H9 (cell line): ENCODE data around the gene KCTD2. TPM values are rescaled to one million over a fixed set of nuclear protein-coding genes. Genes with fewer than 3 reads are reported as not detected.

Source experiments
- DNase-seq: peaks from one replicate; pipeline ENCODE4 v3.0.0-alpha.2; 2017
- H2AFZ ChIP-seq: one replicate; pipeline ENCODE4 v1.6.1; 2013; ENCODE audit warnings: mild to moderate bottlenecking, low read length, control low read depth, moderate library complexity
- H2AK5ac ChIP-seq: 2 replicates; pipeline ENCODE4 v1.6.1; 2013; ENCODE audit warnings: low read length, control low read depth, mixed read lengths; ENCODE audit not compliant: insufficient read length
- H2BK120ac ChIP-seq: one replicate; pipeline ENCODE4 v1.6.1; 2013; ENCODE audit warnings: low read depth, mild to moderate bottlenecking, low read length, control low read depth, inconsistent platforms; ENCODE audit not compliant: poor library complexity, severe bottlenecking
- H2BK12ac ChIP-seq: 2 replicates; pipeline ENCODE4 v1.6.1; 2013; ENCODE audit warnings: low read length, control low read depth, mixed read lengths, low read depth; ENCODE audit not compliant: insufficient read length
- H2BK15ac ChIP-seq: 2 replicates; pipeline ENCODE4 v1.6.1; 2013; ENCODE audit warnings: low read depth, low read length, control low read depth
- H2BK20ac ChIP-seq: one replicate; pipeline ENCODE4 v1.6.1; 2013; ENCODE audit warnings: low read depth, mild to moderate bottlenecking, low read length, control low read depth, inconsistent platforms; ENCODE audit not compliant: poor library complexity, severe bottlenecking
- H2BK5ac ChIP-seq: 2 replicates; pipeline ENCODE4 v1.6.1; 2013; ENCODE audit warnings: low read length, control low read depth, mixed read lengths; ENCODE audit not compliant: insufficient read length
- H3K14ac ChIP-seq: 2 replicates; pipeline ENCODE4 v1.6.1; 2013; ENCODE audit warnings: low read length, control low read depth; ENCODE audit not compliant: insufficient read depth
- H3K18ac ChIP-seq: 2 replicates; pipeline ENCODE4 v1.6.1; 2013; ENCODE audit warnings: low read depth, mild to moderate bottlenecking, mixed read lengths, low read length, control low read depth; ENCODE audit not compliant: insufficient read length
- H3K23ac ChIP-seq: 2 replicates; pipeline ENCODE4 v1.6.1; 2013; ENCODE audit warnings: low read length, control low read depth, mixed read lengths, low read depth; ENCODE audit not compliant: insufficient read length
- H3K23me2 ChIP-seq: 2 replicates; pipeline ENCODE4 v1.6.1; 2013; ENCODE audit warnings: low read depth, mild to moderate bottlenecking, mixed read lengths, low read length, control low read depth; ENCODE audit not compliant: insufficient read length, poor library complexity, severe bottlenecking
- H3K27ac ChIP-seq: 2 replicates; pipeline ENCODE4 v1.5.1; 2013; ENCODE audit warnings: low read length, control low read depth, mixed read lengths, low read depth; ENCODE audit not compliant: insufficient read length
- H3K27me3 ChIP-seq: 2 replicates; pipeline ENCODE4 v1.6.1; 2013; ENCODE audit warnings: low read length, control low read depth, inconsistent platforms; ENCODE audit not compliant: insufficient read depth
- H3K4ac ChIP-seq: 2 replicates; pipeline ENCODE4 v1.6.1; 2013; ENCODE audit warnings: low read depth, mild to moderate bottlenecking, control low read depth, inconsistent platforms, low read length, moderate library complexity
- H3K4me1 ChIP-seq: 2 replicates; pipeline ENCODE4 v1.6.1; 2013; ENCODE audit warnings: low read length, control low read depth, inconsistent platforms; ENCODE audit not compliant: insufficient read depth
- H3K4me2 ChIP-seq: 2 replicates; pipeline ENCODE4 v1.6.1; 2013; ENCODE audit warnings: low read length, control low read depth, mixed read lengths; ENCODE audit not compliant: insufficient read length, insufficient read depth
- H3K56ac ChIP-seq: 2 replicates; pipeline ENCODE4 v1.6.1; 2013; ENCODE audit warnings: low read depth, mild to moderate bottlenecking, mixed read lengths, low read length, control low read depth; ENCODE audit not compliant: insufficient read length
- H3K79me1 ChIP-seq: 2 replicates; pipeline ENCODE4 v1.6.1; 2013; ENCODE audit warnings: low read depth, mild to moderate bottlenecking, moderate library complexity, low read length, control low read depth, inconsistent platforms; ENCODE audit not compliant: insufficient read depth, poor library complexity, severe bottlenecking
- H3K79me2 ChIP-seq: 2 replicates; pipeline ENCODE4 v1.6.1; 2013; ENCODE audit warnings: low read length, control low read depth, inconsistent platforms; ENCODE audit not compliant: insufficient read depth
- H3K9ac ChIP-seq: 2 replicates; pipeline ENCODE4 v1.6.1; 2013; ENCODE audit warnings: low read length, control low read depth, mixed read lengths; ENCODE audit not compliant: insufficient read length; ENCODE audit errors: extremely low read depth
- H3K9me3 ChIP-seq: one replicate; pipeline ENCODE4 v1.6.1; 2013; ENCODE audit warnings: low read depth, low read length, inconsistent platforms; ENCODE audit not compliant: control insufficient read depth
- H3T11ph ChIP-seq: one replicate; pipeline ENCODE4 v1.6.1; 2013; ENCODE audit warnings: mild to moderate bottlenecking, low read length, control low read depth, inconsistent platforms
- H4K20me1 ChIP-seq: one replicate; pipeline ENCODE4 v1.6.1; 2013; ENCODE audit not compliant: control insufficient read depth, insufficient read length, insufficient read depth
- H4K5ac ChIP-seq: 2 replicates; pipeline ENCODE4 v1.6.1; 2013; ENCODE audit warnings: low read depth, mild to moderate bottlenecking, mixed read lengths, low read length, control low read depth; ENCODE audit not compliant: insufficient read length
- H4K8ac ChIP-seq: replicated peaks from 2 replicates; pipeline ENCODE4 v1.6.1; 2013; ENCODE audit warnings: low read length, control low read depth, mixed read lengths, low read depth; ENCODE audit not compliant: insufficient read length
- H4K91ac ChIP-seq: 2 replicates; pipeline ENCODE4 v1.6.1; 2013; ENCODE audit warnings: low read depth, mild to moderate bottlenecking, moderate library complexity, mixed read lengths, low read length, control low read depth; ENCODE audit not compliant: insufficient read length
- H3K27ac Mint-ChIP-seq, 3 experiments: 2 replicates in 2 of 3; 3 replicates in 1 of 3; pipeline ENCODE4 v1.8.0; 2020 to 2021; ENCODE audit warnings: mixed read lengths in 3 of 3, mild to moderate bottlenecking in 1 of 3, moderate library complexity in 1 of 3
- H3K27me3 Mint-ChIP-seq: 2 replicates; pipeline ENCODE4 v1.8.0; 2021; ENCODE audit warnings: low read depth, mild to moderate bottlenecking, moderate library complexity, mixed read lengths
- H3K36me3 Mint-ChIP-seq, 3 experiments: 2 replicates in 2 of 3; 3 replicates in 1 of 3; pipeline ENCODE4 v1.8.0; 2020 to 2021; ENCODE audit warnings: low read depth in 3 of 3, mixed read lengths in 3 of 3; ENCODE audit not compliant: insufficient read depth in 1 of 3
- H3K4me1 Mint-ChIP-seq, 2 experiments: 2 replicates each; pipeline ENCODE4 v1.8.0; 2020; ENCODE audit warnings: mixed read lengths in 2 of 2
- H3K4me3 Mint-ChIP-seq, 2 experiments: 2 replicates in 1 of 2; 3 replicates in 1 of 2; pipeline ENCODE4 v1.8.0; 2020 to 2021; ENCODE audit warnings: mild to moderate bottlenecking in 2 of 2, mixed read lengths in 2 of 2, moderate library complexity in 1 of 2
- H3K9me3 Mint-ChIP-seq, 2 experiments: 2 replicates in 1 of 2; 3 replicates in 1 of 2; pipeline ENCODE4 v1.8.0; 2020; ENCODE audit warnings: mild to moderate bottlenecking in 2 of 2, mixed read lengths in 2 of 2, moderate library complexity in 1 of 2
- CTCF ChIP-seq: fragments of 200-600 bp; sonication (generic); conservative IDR thresholded peaks from 3 replicates; pipeline ENCODE4 v1.8.0; 2021; ENCODE audit warnings: antibody characterized with exemption, mild to moderate bottlenecking
- WGBS: extraction: QIAGEN DNeasy Blood & Tissue Kit; methylation state at CpG from one replicate; pipeline ENCODE4 v1.1.7; 2013; ENCODE audit warnings: missing lambda C conversion rate, low lambda C conversion rate, mixed read lengths; ENCODE audit not compliant: insufficient read length; ENCODE audit errors: extremely low coverage; 5-methylcytosine and 5-hydroxymethylcytosine counted together
- total RNA-seq: library from RNA; stranded (reverse); gene quantifications from 2 replicates; pipeline ENCODE4 v1.2.1, GENCODE V29; 2021

Gene KCTD2
- total RNA-seq, 1 experiment from 2014 or later: 40.1 TPM

DNA sequence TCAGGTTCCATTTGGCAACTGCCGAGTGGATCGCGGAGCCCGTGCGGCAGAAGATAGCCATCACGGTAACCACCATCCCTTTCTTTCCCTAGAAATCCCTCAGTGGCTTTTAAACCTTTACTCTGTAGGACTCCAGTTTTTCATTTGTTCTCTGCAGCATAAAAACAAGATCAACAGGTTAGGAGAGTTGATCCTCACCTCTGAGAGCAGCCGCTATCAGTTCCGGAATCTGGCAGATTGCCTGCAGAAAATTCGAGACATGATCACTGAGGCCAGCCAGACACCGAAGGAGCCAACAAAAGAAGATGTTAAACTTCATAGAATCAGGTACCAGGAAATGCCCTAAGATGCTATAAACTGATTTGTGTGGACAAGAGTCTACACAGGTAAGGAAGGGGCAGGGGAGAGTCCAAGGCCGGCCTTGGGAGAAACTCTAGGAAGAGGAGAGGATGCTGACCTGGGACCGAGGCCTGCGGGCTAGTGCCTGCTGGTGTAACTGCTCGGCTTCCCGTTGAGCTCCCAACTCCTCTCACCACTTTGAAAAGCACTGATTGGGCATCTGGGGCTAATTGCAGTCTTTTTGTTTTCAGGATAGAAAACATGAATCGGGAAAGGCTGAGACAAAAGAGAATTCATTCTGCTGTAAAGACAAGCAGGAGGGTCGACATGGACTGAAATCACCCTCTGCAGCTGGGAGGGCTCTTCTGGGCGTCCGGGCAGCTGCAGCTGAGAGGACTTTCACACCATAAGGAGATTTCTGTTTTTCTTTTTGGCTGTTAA, 26.5 kb upstream of the KCTD2 start:
- H3K36me3 Mint-ChIP-seq: peaks cover 30 to 56% (median 48%) of the 10 kb centered on the region in 3 experiments; a peak in 6 of 7 replicates
- no peak for TF ChIP-seq CTCF

More for the DNA sequence above, 26.5 kb upstream of the KCTD2 start:
- H2BK12ac ChIP-seq: no peak overlapping the region
- H3K27me3 ChIP-seq: no peaks in the 10 kb centered on the region
- H4K8ac ChIP-seq: no peak overlapping the region
- Mint-ChIP-seq H3K4me3 (no peak overlapping the region), H3K27me3 (no peaks in the 10 kb centered on the region), H3K9me3 (peaks cover 3 to 6% of the 10 kb centered on the region in 2 experiments; a peak in 4 of 5 replicates), H3K4me1 (no peaks in the 10 kb centered on the region), H3K27ac (peak overlapping the region in 1 of 3 experiments; percentile 67; a peak in 1 of 7 replicates)
- H2AFZ ChIP-seq: no peak overlapping the region
- no peaks in the 10 kb centered on the region for H3K79me1 ChIP-seq
- H3K23ac ChIP-seq: no peak overlapping the region
- no CpG with 5 or more reads among the region's 19 CpGs for WGBS
- H2BK120ac ChIP-seq: no peak overlapping the region
- H3K4me2 ChIP-seq: no peak overlapping the region
- no peak overlapping the region for H2BK15ac ChIP-seq
- H4K5ac ChIP-seq: no peak overlapping the region
- no peak overlapping the region for H3K4ac ChIP-seq
- H3K27ac ChIP-seq: no peak overlapping the region
- H3K79me2 ChIP-seq: no peaks in the 10 kb centered on the region
- H3K56ac ChIP-seq: no peak overlapping the region
- no peaks in the 10 kb centered on the region for H3K23me2 ChIP-seq
- no peaks in the 10 kb centered on the region for H3K4me1 ChIP-seq
- H2BK20ac ChIP-seq: no peak overlapping the region
- no peak overlapping the region for H2AK5ac ChIP-seq
- H4K20me1 ChIP-seq: no peaks in the 10 kb centered on the region
- H3K9ac ChIP-seq: no peak overlapping the region
- H3K14ac ChIP-seq: no peak overlapping the region
- H3K9me3 ChIP-seq: no peaks in the 10 kb centered on the region
- no peak overlapping the region for H3K18ac ChIP-seq
- no peak overlapping the region for H2BK5ac ChIP-seq
- no peak for DNase-seq
- no peak overlapping the region for H4K91ac ChIP-seq
- H3T11ph ChIP-seq: no peak overlapping the region
